Fibroblast of lung (primary cell): Measurements from ENCODE around the gene TTF2.

Source experiments
- CTCF ChIP-seq, 2 donors: IDR thresholded peaks in 1 of 2; conservative IDR thresholded peaks in 1 of 2; 1 replicate in 1 of 2; 2 replicates in 1 of 2; pipeline ENCODE4 v1.5.1; 2011 to 2012; ENCODE audit warnings: low read length in 2 of 2, control low read depth in 1 of 2, inconsistent platforms in 1 of 2, low read depth in 1 of 2, mild to moderate bottlenecking in 1 of 2
- EZH2 ChIP-seq: IDR thresholded peaks from 2 replicates; pipeline ENCODE4 v1.5.1; 2012; ENCODE audit warnings: low read length, control low read depth, mild to moderate bottlenecking; ENCODE audit errors: missing control alignments

- TF ChIP-seq CTCF (conservative IDR thresholded peaks at IDR 0.05 in 1 of 2, IDR thresholded peaks at IDR 0.05 in 1 of 2; ENCODE audit: low read depth in 1 of 2, low read length in 2 of 2) (no peak), EZH2 (no peak)
These were observed 78.0 kb downstream of the TTF2 start for GRCh38 chr1:117138106-117138505.
